Ascending aorta (tissue), 2 donors: Measurements from ENCODE around the gene GBE1. TPM values are rescaled to one million over a fixed set of nuclear protein-coding genes. Genes with fewer than 3 reads are reported as not detected.
"Not testable (repeated sequence)": the region's sequence is repeated elsewhere in the genome, so short reads cannot be mapped to it uniquely, and the experiment has no call there.

Experiments
- DNase-seq, 2 donors: peaks; one replicate each; pipeline ENCODE4 v3.0.0-alpha.2; 2019; ENCODE audit warnings: low spot score in 2 of 2
- H3K27ac ChIP-seq, 2 donors: fragments of 200-600 bp; sonication (generic); one replicate each; pipeline ENCODE4 v1.5.1; 2016 to 2017; ENCODE audit warnings: mild to moderate bottlenecking in 1 of 2
- H3K27me3 ChIP-seq: fragments of 200-600 bp; sonication (generic); one replicate; pipeline ENCODE4 v1.5.1; 2017
- H3K36me3 ChIP-seq, 2 donors: fragments of 200-600 bp; sonication (generic); one replicate each; pipeline ENCODE4 v1.5.1; 2016
- H3K4me1 ChIP-seq, 2 donors: fragments of 200-600 bp; sonication (generic); one replicate each; pipeline ENCODE4 v1.5.1; 2016 to 2017; ENCODE audit warnings: mild to moderate bottlenecking in 1 of 2
- H3K4me3 ChIP-seq, 2 donors: fragments of 200-600 bp; sonication (generic); one replicate each; pipeline ENCODE4 v1.5.1; 2016 to 2017; ENCODE audit warnings: mild to moderate bottlenecking in 1 of 2
- H3K9me3 ChIP-seq, 2 donors: fragments of 200-600 bp; sonication (generic); one replicate each; pipeline ENCODE4 v1.5.1; 2016
- CTCF ChIP-seq, 3 experiments: fragments of 200-600 bp in 2 of 3; fragments of 450-650 bp in 1 of 3; sonication (generic) in 2 of 3; IDR thresholded peaks; one replicate each; pipeline ENCODE4 v1.5.1; 2016 to 2019; ENCODE audit warnings: antibody characterized with exemption in 3 of 3, mild to moderate bottlenecking in 1 of 3, moderate library complexity in 1 of 3
- intact Hi-C: fragments of 100-400 bp; cut with DNase I; formaldehyde crosslinking; loops from one replicate; pipeline ENCODE4 v1.15.1; 2023
- total RNA-seq: library from RNA; depleted of rRNA; stranded (reverse); fragments of >200 nt; gene quantifications from one replicate; pipeline ENCODE4 v1.1.0, GENCODE V29; 2016

GBE1 gene
- total RNA-seq, 1 donor from 2014 or later = 20.8 TPM

- intact Hi-C loops = no loop called here
- no peak for TF ChIP-seq CTCF (IDR thresholded peaks at IDR 0.05)
- Histone ChIP-seq H3K4me1 (no peaks in the 10 kb centered on the region), H3K9me3 (no peaks in the 10 kb centered on the region), H3K4me3 (no peak overlapping the region), H3K36me3 (no peaks in the 10 kb centered on the region), H3K27me3 (no peaks in the 10 kb centered on the region), H3K27ac (no peak overlapping the region)
- DNase-seq = no peak
Measured at GRCh38 chr3:81497572-81498251, 263.7 kb downstream of the GBE1 start.

- no peak for TF ChIP-seq CTCF (IDR thresholded peaks at IDR 0.05)
- intact Hi-C loops = no loop called here
Measured at GRCh38 chr3:81496407-81497104, 264.9 kb downstream of the GBE1 start.

GRCh38 chr3:81492471-81492870 is 269.0 kb downstream of the GBE1 start:
- peak overlapping the region; percentile 69 to 72 for H3K27ac ChIP-seq
- not testable (repeated sequence) for H3K36me3 ChIP-seq, H3K4me3 ChIP-seq, H3K27me3 ChIP-seq, H3K9me3 ChIP-seq, DNase-seq, H3K4me1 ChIP-seq
- intact Hi-C loops = loop anchor here (5.0 kb wide), 2 partner anchors 50 to 265 kb away; no protein-coding TSS in a partner anchor

More at GRCh38 chr3:81496407-81497104, 264.9 kb downstream of the GBE1 start:
- H3K27me3 ChIP-seq = no peaks in the 10 kb centered on the region
- H3K4me3 ChIP-seq = no peak overlapping the region
- no peaks in the 10 kb centered on the region for H3K9me3 ChIP-seq
- H3K4me1 ChIP-seq = peaks cover 0 to 2% of the 10 kb centered on the region in 2 donors
- no peak for DNase-seq
- H3K36me3 ChIP-seq = no peaks in the 10 kb centered on the region
- no peak overlapping the region for H3K27ac ChIP-seq

GRCh38 chr3:81492040-81492439 is 269.4 kb downstream of the GBE1 start:
- no peak for DNase-seq
- Histone ChIP-seq H3K4me1 (peaks cover 0 to 7% of the 10 kb centered on the region in 2 donors), H3K9me3 (no peaks in the 10 kb centered on the region), H3K27ac (peak overlapping the region; percentile 69 to 72), H3K4me3 (no peak overlapping the region), H3K27me3 (no peaks in the 10 kb centered on the region), H3K36me3 (no peaks in the 10 kb centered on the region)
- no peak for TF ChIP-seq CTCF (IDR thresholded peaks at IDR 0.05)
- intact Hi-C loops = loop anchor here (5.0 kb wide), 2 partner anchors 50 to 265 kb away; no protein-coding TSS in a partner anchor

GRCh38 chr3:81490541-81491288 is 270.7 kb downstream of the GBE1 start:
- intact Hi-C loops = loop anchor here (5.0 kb wide), 2 partner anchors 48 to 267 kb away; no protein-coding TSS in a partner anchor
- Histone ChIP-seq H3K4me1 (peaks cover 0 to 8% of the 10 kb centered on the region in 2 donors), H3K4me3 (no peak overlapping the region), H3K27ac (peak overlapping the region; percentile 69 to 72), H3K36me3 (no peaks in the 10 kb centered on the region), H3K27me3 (no peaks in the 10 kb centered on the region), H3K9me3 (no peaks in the 10 kb centered on the region)
- TF ChIP-seq CTCF (IDR thresholded peaks at IDR 0.05) = peak; percentile 53 to 65 (median 55)
- peak; percentile 14 to 90 for DNase-seq
